GM13976 (cell line): ENCODE measurements around the gene APAF1.
A peak's percentile ranks its signal among the peaks of the same experiment; 100 is the strongest.

Experiments used
- DNase-seq: peaks from one replicate; pipeline ENCODE4 v3.0.0; 2012; ENCODE audit warnings: low spot score
- CTCF ChIP-seq: IDR thresholded peaks from 2 replicates; pipeline ENCODE4 v1.5.1; 2012; ENCODE audit warnings: borderline replicate concordance, mild to moderate bottlenecking; ENCODE audit not compliant: insufficient read depth; ENCODE audit errors: extremely low read depth, missing control alignments, control extremely low read depth
- in situ Hi-C: fragments of 300-500 bp; cut with MboI; formaldehyde crosslinking; loops from one replicate; pipeline ENCODE4 v1.12.0; 2022; ENCODE audit warnings: low sequenced_read_pairs, mixed read lengths, inconsistent platforms; ENCODE audit not compliant: unreplicated experiment

APAF1 gene

DNA sequence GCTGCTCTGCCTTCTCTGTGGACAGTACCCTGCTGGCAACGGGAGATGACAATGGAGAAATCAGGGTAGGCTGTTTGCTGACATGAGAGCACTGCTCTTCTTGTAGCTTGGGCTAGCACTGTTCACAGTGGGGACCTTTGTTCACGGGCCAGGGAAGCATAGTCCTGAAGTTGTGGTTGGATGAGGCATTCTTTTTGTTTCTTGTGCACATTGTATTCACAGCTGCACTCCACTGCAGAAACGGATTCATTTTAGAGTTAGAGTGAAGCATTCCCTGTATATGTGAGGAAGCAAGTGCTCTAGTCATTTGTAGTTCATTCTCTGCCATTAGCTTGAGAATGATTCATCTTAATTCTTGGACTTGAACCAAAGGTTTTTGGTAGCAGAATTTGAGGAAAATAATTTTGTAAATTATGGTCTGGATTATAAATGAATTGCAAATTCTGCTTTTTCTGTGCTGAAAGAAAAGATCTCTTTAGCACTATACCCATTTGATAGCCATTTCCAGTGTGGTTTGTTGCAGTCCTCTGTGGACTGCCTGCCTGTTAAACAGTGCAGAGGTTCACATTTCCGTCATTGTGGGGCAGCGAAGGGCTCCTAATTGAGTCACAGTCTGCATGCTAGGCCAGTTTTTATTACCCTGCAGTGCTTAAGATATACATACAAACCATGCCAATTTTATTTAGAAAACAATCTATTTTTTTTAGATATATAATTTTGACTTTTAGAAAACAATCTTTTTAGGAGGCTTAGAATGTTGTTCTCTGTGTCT is 80.6 kb downstream of the APAF1 start:
- in situ Hi-C loops, result loop anchor here (25.0 kb wide), 1 partner anchor 262 kb away; no protein-coding TSS in a partner anchor
- peak; percentile 54 for DNase-seq
- TF ChIP-seq CTCF, result peak; percentile 22

DNA sequence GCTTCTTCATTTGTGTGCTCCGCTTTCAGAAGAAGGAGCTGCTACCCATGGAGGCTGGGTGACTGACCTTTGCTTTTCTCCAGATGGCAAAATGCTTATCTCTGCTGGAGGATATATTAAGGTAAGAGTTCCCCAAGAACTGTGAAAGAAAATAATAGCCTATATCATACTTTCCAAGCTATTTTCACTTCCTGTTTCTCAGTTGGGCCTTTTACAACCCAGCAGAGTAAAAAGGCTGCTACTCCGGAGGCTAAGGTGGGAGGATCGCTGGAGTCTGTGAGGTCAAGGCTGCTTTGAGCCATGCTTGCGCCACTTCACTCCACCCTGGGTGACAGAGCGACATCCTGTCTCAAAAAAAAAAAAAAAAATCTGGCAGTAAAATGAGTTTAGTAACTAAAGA is 82.1 kb downstream of the APAF1 start:
- DNase-seq, result no peak
- TF ChIP-seq CTCF, result no peak
- in situ Hi-C loops, result loop anchor here (25.0 kb wide), 1 partner anchor 260 kb away; no protein-coding TSS in a partner anchor

DNA sequence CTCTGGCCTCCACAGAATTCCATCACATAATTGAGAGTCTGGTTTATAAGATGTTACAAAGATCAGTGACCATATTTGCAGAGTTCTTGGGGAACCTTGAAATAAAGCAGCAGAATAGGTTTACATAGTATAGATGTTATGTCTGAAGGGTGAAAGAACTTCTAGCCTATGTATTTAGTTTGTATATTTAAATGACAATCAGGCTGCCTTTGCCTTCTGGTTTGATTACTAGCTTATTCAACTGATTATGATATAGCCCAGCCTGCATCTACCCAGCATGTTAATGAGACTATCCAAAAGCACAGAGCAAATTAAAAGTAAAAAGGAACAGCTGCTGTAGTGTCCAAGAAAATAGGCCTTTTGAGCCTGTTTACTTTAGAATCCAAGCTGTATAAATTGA is 85.3 kb downstream of the APAF1 start:
- no peak for TF ChIP-seq CTCF
- in situ Hi-C loops, result loop anchor here (25.0 kb wide), 1 partner anchor 257 kb away; no protein-coding TSS in a partner anchor
- no peak for DNase-seq

DNA sequence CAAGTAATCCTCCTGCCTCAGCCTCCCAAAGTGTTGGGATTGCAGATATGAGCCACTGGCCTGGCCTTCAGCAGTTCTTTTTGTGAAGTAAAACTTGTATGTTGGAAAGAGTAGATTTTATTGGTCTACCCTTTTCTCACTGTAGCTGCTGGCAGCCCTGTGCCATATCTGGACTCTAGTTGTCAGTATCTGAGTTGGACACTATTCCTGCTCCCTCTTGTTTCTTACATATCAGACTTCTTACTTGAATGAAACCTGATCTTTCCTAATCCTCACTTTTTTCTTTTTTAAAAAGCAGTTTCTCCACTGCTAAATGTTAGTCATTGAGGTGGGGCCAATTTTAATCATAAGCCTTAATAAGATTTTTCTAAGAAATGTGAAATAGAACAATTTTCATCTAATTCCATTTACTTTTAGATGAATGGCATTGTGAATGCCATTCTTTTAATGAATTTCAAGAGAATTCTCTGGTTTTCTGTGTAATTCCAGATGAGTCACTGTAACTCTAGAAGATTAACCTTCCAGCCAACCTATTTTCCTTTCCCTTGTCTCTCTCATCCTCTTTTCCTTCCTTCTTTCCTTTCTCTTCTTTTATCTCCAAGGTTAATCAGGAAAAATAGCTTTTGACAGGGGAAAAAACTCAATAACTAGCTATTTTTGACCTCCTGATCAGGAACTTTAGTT is 88.7 kb downstream of the APAF1 start:
- in situ Hi-C loops, result loop anchor here (25.0 kb wide), 1 partner anchor 253 kb away; no protein-coding TSS in a partner anchor
- DNase-seq, result no peak
- TF ChIP-seq CTCF, result no peak

DNA sequence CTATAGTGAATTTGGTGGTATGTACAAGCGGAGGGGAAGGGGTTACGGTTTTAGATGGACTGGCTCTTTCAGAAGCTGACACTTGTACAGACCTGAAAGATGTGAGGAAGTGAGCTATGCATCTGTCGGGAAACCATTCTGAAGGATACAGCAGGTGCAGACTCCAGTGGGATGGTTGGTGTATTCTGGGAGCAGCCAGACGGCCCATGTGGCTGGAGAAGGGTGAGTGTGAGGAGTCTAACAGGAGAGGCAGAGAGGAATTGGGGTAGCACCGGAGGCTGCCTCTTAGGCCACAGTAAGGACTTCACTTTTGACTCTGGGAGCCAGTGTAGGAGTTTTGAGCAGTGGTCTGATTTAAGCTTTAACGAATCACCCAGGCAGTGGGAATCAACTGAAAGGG is 90.7 kb downstream of the APAF1 start:
- no peak for DNase-seq
- TF ChIP-seq CTCF, result no peak
- in situ Hi-C loops, result loop anchor here (25.0 kb wide), 1 partner anchor 251 kb away; no protein-coding TSS in a partner anchor

DNA sequence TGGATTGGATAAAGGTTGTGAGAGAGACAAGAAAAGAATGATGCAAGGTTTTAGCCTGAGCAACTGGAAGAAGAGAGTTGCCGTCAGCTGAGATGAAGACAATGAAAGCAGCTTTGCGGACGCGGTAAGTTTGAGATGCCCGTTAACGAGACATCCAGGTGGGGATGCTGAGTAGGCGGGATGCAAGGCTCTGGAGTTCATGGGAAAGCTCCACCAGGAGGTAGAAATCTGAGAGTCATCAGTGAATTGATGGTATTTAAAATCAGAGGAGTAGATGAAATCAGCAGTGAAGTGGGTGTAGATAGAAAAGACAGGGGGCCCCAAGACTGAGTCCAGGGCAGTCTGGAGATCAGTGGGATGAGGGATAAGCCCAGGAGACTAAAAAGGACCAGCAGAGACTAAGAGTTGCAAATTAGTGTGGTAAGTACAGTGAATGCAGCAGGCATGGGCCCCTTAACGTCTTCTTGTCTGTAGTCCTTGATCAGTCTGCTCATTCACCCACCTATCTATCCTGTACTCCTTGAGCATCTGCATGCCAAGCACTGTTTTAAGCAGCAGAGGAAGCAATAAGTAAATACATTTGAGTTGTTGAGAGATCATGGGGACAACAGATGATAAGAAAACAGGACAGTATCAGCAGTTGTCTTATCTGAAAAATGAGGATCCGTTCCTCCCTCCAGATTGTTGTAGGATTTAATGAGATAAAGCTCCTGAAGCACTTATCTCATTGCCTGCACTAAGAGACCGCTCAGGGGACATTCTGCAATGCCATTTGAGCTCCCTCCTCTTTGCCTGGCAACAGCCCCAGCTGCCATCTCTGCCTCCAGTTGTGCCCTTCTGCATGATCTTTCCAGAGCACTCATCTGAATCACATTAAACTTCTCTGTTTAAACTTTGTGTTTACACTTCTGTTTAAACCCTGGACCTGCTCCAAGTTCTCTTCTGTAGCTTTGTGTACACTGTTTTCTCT is 91.5 kb downstream of the APAF1 start:
- DNase-seq, result no peak
- TF ChIP-seq CTCF, result no peak
- in situ Hi-C loops, result loop anchor here (25.0 kb wide), 1 partner anchor 251 kb away; no protein-coding TSS in a partner anchor
